HepG2 (cell line): ENCODE data around the gene CD200. TPM values are rescaled to one million over a fixed set of nuclear protein-coding genes. Genes with fewer than 3 reads are reported as not detected.

Source experiments
- ATAC-seq: fragments of 200-7000 bp; cut with Tn5 transposase; 3 replicates; pipeline ENCODE4 v1.9.1; 2020; ENCODE audit warnings: mild to moderate bottlenecking, moderate library complexity
- BruUV-seq: library from RNA; stranded (reverse); fragments of 400-500 nt; replicated peaks from 2 replicates; lab custom pipeline; 2021; lab: Mats Ljungman, UMichigan
- CTCF ChIA-PET: fragments of 300-600 bp; formaldehyde crosslinking; extraction: SDS; loops from one replicate; lab custom pipeline; 2021; ENCODE audit warnings: low total read pairs, inconsistent platforms, low intra/inter-chr PET ratio; lab: Yijun Ruan, JAX
- POLR2A ChIA-PET: fragments of 350-600 bp; sonication (Branson Sonifier 250); formaldehyde crosslinking; loops from one replicate; lab custom pipeline; 2020; ENCODE audit warnings: antibody characterized with exemption, inconsistent platforms; lab: Yijun Ruan, JAX
- DNase-seq: peaks from one replicate; pipeline ENCODE4 v3.0.0-alpha.2; 2015; ENCODE audit warnings: low spot score
- FAIRE-seq: peaks from 3 replicates; lab custom pipeline; 2011; peaks lifted over from hg19 to GRCh38; lab: Jason Lieb, UNC
- H2AFZ ChIP-seq: one replicate; pipeline ENCODE4 v1.6.1; 2011; ENCODE audit warnings: low read length, inconsistent platforms
- H3K27ac ChIP-seq: fragments of 300-600 bp; 3 replicates; pipeline ENCODE4 v1.8.0; 2011; ENCODE audit warnings: mixed run types, mild to moderate bottlenecking, mixed read lengths, low read length, inconsistent platforms; ENCODE audit not compliant: insufficient read depth; ENCODE audit errors: extremely low read length
- H3K27me3 ChIP-seq, 2 experiments: fragments of 200-600 bp in 1 of 2; 2 replicates in 1 of 2; 3 replicates in 1 of 2; pipeline versions ENCODE4 v1.6.0 to v1.8.0; 2011; ENCODE audit warnings: low read length in 2 of 2, mild to moderate bottlenecking in 2 of 2, moderate library complexity in 2 of 2, inconsistent platforms in 1 of 2; ENCODE audit not compliant: insufficient read depth in 2 of 2, control insufficient read depth in 1 of 2
- H3K36me3 ChIP-seq, 2 experiments: fragments of 200-600 bp in 1 of 2; replicated peaks in 1 of 2; 2 replicates in 1 of 2; 3 replicates in 1 of 2; pipeline versions ENCODE4 v1.5.1 to v1.8.0; 2011; ENCODE audit warnings: low read length in 2 of 2, inconsistent platforms in 1 of 2; ENCODE audit not compliant: insufficient read depth in 2 of 2, control insufficient read depth in 1 of 2
- H3K4me1 ChIP-seq: 2 replicates; pipeline ENCODE4 v1.5.1; 2012; ENCODE audit warnings: low read length, inconsistent platforms; ENCODE audit not compliant: insufficient read depth
- H3K4me2 ChIP-seq: 2 replicates; pipeline ENCODE4 v1.6.0; 2011; ENCODE audit warnings: low read depth, low read length, inconsistent platforms
- H3K4me3 ChIP-seq, 3 experiments: fragments of 200-600 bp in 1 of 3; sonication (generic), shearing (Covaris generic) in 1 of 3; replicated peaks in 1 of 3; 2 replicates each; pipeline ENCODE4 v1.5.1; 2011 to 2016; ENCODE audit warnings: low read length in 3 of 3, inconsistent platforms in 2 of 3, low read depth in 2 of 3, mild to moderate bottlenecking in 2 of 3, control low read depth in 1 of 3, mixed read lengths in 1 of 3; ENCODE audit not compliant: insufficient read depth in 1 of 3
- H3K79me2 ChIP-seq: one replicate; pipeline ENCODE4 v1.6.1; 2011; ENCODE audit warnings: low read length, inconsistent platforms; ENCODE audit not compliant: insufficient read depth
- H3K9ac ChIP-seq: 2 replicates; pipeline ENCODE4 v1.6.0; 2011; ENCODE audit warnings: mild to moderate bottlenecking, low read depth, low read length, inconsistent platforms; ENCODE audit not compliant: insufficient read depth
- H3K9me3 ChIP-seq: 2 replicates; pipeline ENCODE4 v1.5.1; 2012; ENCODE audit warnings: mild to moderate bottlenecking, low read length
- H4K20me1 ChIP-seq: 2 replicates; pipeline ENCODE4 v1.6.0; 2011; ENCODE audit warnings: inconsistent platforms, mild to moderate bottlenecking, low read length, moderate library complexity; ENCODE audit not compliant: insufficient read depth
- CREB1 ChIP-seq, 2 experiments: fragments of 450-650 bp in 1 of 2; IDR thresholded peaks; 2 replicates each; pipeline ENCODE4 v1.6.1; 2016 to 2017; ENCODE audit warnings: control low read depth in 1 of 2, mild to moderate bottlenecking in 1 of 2, missing compliant biosample characterization in 1 of 2, missing genetic modification characterization in 1 of 2
- HNRNPLL ChIP-seq: fragments of 200-400 bp; formaldehyde crosslinking; IDR thresholded peaks from 2 replicates; pipeline ENCODE4 v1.6.1; 2017; ENCODE audit warnings: mild to moderate bottlenecking, low read depth, low read length; ENCODE audit not compliant: poor library complexity, severe bottlenecking
- KAT7 ChIP-seq: IDR thresholded peaks from 2 replicates; pipeline ENCODE4 v1.6.1; 2018; ENCODE audit warnings: borderline replicate concordance, missing compliant biosample characterization
- SIN3B ChIP-seq: fragments of 150-350 bp; IDR thresholded peaks from 2 replicates; pipeline ENCODE4 v1.6.1; 2014; ENCODE audit warnings: low read length
- WGBS: methylation state at CpG from one replicate; pipeline ENCODE4 v1.1.6; 2017; ENCODE audit warnings: low lambda C conversion rate; 5-methylcytosine and 5-hydroxymethylcytosine counted together
- in situ Hi-C: cut with HindIII; loops from 2 replicates; pipeline ENCODE4 v1.10.0; 2017; ENCODE audit warnings: low pct_unique_long_range_greater_than_20kb; ENCODE audit not compliant: extremely low pct_ligation_motif_present
- intact Hi-C: fragments of 100-400 bp; cut with micrococcal nuclease; formaldehyde crosslinking; loops from one replicate; pipeline ENCODE4 v1.10.0; 2022; ENCODE audit not compliant: unreplicated experiment
- polyA plus RNA-seq, 8 experiments: library from polyadenylated mRNA; depleted of rRNA in 3 of 8; stranded (reverse) in 7 of 8; unstranded in 1 of 8; fragments of >200 nt; fragmentation: Illumina TruSeq in 4 of 8; extraction: Trizol in 4 of 8; gene quantifications; 2 replicates each; pipeline versions ENCODE4 v1.2.1 to v1.2.3, GENCODE V29; 2011 to 2016; ENCODE audit warnings: low read depth in 4 of 8, missing spikeins in 1 of 8, mixed read lengths in 1 of 8; ENCODE audit not compliant: insufficient read depth in 1 of 8
- total RNA-seq, 5 experiments: library from RNA; depleted of rRNA; stranded (reverse); fragments of >200 nt; fragmentation: Illumina TruSeq; extraction: Trizol; gene quantifications; 2 replicates each; pipeline ENCODE4 v1.2.3, GENCODE V29; 2016; ENCODE audit warnings: low read depth in 1 of 5
- TF ChIP-seq, protein P1 (sequence below), 2 experiments: IDR thresholded peaks; 2 replicates each; pipeline ENCODE4 v1.6.1; 2011 to 2012; ENCODE audit warnings: low read length in 2 of 2, borderline replicate concordance in 1 of 2, low read depth in 1 of 2, mild to moderate bottlenecking in 1 of 2, moderate library complexity in 1 of 2

Gene CD200
- total and polyA plus RNA-seq, 2 of the 13 experiments (the other 11 are each of a cell fraction or from before 2014, with no cell fraction given): not detected

DNA sequence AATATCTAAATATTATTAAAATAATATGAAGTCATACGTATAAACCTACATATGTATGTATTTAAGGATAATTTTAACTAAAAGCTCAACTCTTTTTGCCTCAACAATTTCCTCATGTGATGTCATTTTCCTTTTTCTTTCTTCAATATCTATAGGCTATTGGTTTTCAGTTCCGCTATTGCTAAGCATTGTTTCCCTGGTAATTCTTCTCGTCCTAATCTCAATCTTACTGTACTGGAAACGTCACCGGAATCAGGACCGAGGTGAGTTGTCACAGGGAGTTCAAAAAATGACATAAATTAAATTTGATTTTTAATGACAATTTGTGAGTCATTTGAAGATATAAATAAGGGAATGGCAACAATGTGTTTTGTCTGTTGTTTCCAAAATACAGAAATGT is 16.6 kb downstream of the CD200 start:
- Histone ChIP-seq H3K9ac (no peak overlapping the region), H2AFZ (no peak overlapping the region), H3K27ac (no peak overlapping the region), H3K36me3 (no peaks in the 10 kb centered on the region), H3K4me1 (no peaks in the 10 kb centered on the region), H3K79me2 (no peaks in the 10 kb centered on the region), H3K4me3 (no peak overlapping the region), H3K4me2 (no peak overlapping the region), H3K9me3 (no peaks in the 10 kb centered on the region), H3K27me3 (no peaks in the 10 kb centered on the region), H4K20me1 (no peaks in the 10 kb centered on the region)
- BruUV-seq: no TSS peak
- 11% methylated on average over 6 of the region's 6 CpGs for WGBS
- ChIA-PET CTCF (no interaction called here), POLR2A (no interaction called here)
- in situ Hi-C loops (no loop called here), intact Hi-C loops (no loop called here)
- no peak for DNase-seq
- ATAC-seq: no peak
- no peak for FAIRE-seq
- TF ChIP-seq CREB1 (IDR thresholded peaks at IDR 0.05) (peak; percentile 24; the same call in 1 of the 2 replicates), CREB1 (CRISPR knock-in tag; IDR thresholded peaks at IDR 0.05) (no peak), HNRNPLL (no peak), SIN3B (no peak), KAT7 (CRISPR knock-in tag) (no peak)
- TF ChIP-seq, protein P1, sequence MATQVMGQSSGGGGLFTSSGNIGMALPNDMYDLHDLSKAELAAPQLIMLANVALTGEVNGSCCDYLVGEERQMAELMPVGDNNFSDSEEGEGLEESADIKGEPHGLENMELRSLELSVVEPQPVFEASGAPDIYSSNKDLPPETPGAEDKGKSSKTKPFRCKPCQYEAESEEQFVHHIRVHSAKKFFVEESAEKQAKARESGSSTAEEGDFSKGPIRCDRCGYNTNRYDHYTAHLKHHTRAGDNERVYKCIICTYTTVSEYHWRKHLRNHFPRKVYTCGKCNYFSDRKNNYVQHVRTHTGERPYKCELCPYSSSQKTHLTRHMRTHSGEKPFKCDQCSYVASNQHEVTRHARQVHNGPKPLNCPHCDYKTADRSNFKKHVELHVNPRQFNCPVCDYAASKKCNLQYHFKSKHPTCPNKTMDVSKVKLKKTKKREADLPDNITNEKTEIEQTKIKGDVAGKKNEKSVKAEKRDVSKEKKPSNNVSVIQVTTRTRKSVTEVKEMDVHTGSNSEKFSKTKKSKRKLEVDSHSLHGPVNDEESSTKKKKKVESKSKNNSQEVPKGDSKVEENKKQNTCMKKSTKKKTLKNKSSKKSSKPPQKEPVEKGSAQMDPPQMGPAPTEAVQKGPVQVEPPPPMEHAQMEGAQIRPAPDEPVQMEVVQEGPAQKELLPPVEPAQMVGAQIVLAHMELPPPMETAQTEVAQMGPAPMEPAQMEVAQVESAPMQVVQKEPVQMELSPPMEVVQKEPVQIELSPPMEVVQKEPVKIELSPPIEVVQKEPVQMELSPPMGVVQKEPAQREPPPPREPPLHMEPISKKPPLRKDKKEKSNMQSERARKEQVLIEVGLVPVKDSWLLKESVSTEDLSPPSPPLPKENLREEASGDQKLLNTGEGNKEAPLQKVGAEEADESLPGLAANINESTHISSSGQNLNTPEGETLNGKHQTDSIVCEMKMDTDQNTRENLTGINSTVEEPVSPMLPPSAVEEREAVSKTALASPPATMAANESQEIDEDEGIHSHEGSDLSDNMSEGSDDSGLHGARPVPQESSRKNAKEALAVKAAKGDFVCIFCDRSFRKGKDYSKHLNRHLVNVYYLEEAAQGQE (IDR thresholded peaks at IDR 0.05; ENCODE audit: borderline replicate concordance in 1 of 2, low read depth in 1 of 2, low read length in 2 of 2): no peak
